Stimulated activated CD4-positive, alpha-beta T cell treated with anti-CD3 and anti-CD28 coated beads, Interleukin-15, amount 100 ng/mL, for 48 hours (primary cell): ENCODE measurements around the gene ADPRS.

ENCODE experiments used
- DNase-seq, 2 donors: peaks; one replicate each; pipeline ENCODE4 v3.0.0-alpha.2; 2020; ENCODE audit warnings: low read depth in 2 of 2

The ADPRS gene

GRCh38 chr1:36132029-36132428 lies 43.3 kb downstream of the ADPRS start:
- DNase-seq, result no peak

DNA sequence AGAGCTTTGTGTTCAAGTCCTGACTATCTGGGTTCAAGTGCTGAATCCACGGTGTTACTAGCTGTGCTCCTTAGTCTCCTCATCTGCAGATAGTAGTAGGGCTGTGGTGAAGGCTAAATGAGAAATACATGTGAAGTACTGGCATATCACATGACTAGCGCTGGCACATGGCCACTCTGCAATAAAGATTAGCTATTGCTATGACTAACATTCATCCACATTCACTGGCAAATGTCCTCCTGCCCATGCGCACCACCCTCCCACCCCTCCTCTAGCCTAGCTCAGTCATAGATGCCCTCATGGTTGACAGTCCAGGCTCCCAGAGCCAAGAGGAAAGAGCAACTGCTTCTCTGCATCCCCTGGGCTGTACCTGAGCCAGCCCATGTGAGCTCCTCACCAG lies 44.8 kb downstream of the ADPRS start:
- no peak for DNase-seq

DNA sequence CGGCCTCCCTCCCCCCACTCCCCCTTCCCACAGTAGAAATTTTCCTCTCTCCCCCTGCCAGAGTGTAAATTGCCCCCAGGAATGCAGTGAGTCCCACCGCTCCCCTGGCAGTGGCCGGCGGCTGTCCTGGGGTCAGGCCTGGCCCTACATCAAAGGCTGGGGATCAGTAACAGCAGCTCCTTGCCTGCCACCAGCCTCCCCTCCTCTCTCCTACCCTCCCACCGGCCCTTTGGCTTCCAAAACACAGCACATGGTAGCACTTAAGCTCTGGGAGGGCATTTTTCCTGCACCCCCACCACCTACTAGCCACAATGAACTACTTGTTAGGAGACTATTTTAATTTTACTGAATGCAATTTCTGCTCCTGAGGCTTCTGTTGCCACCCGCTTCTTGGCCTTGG lies 45.3 kb downstream of the ADPRS start:
- no peak for DNase-seq

GRCh38 chr1:36134505-36135329 lies 46.0 kb downstream of the ADPRS start:
- DNase-seq, result no peak

- no peak for DNase-seq
Measured at GRCh38 chr1:36135330-36135667, 46.6 kb downstream of the ADPRS start.

DNA sequence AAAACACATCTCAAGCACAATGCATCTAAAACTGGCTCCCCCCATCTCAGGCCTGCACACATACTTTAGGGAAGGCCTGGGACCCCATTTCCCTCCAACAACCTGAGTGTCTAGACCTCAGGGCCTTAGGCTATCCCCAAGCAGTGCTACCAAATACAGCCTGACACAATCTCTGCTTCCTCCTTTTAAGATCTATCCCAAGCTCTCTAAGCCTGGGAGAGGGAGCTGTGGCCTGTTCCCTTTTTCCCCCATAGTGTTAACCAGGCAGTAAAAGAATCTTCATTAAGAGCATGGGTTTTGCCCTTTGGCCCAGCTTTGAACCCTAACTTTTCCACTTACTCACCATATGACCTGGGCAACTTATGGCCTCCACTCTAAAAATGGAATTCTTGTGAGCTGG lies 47.1 kb downstream of the ADPRS start:
- DNase-seq, result no peak

DNA sequence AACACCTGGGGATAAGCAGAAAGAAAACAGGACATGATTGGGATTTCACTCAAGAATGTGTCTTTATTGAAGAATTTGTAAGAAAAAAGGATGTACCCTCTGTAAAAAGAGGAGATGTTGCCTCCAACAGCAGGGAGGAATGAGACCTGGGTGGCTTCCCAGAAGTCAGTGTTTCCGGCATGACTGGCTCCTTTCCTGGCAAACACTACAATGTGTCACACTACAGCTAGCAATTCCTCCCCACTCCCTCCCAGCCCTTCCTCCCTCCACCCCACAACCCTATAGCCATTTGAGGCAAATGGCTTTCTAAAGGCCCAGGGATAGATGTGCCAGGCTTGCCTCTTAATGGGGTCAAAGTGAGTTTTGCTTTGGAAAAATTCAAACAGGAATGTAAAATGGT lies 47.8 kb downstream of the ADPRS start:
- no peak for DNase-seq

GRCh38 chr1:36137226-36137625 lies 48.5 kb downstream of the ADPRS start:
- no peak for DNase-seq

DNA sequence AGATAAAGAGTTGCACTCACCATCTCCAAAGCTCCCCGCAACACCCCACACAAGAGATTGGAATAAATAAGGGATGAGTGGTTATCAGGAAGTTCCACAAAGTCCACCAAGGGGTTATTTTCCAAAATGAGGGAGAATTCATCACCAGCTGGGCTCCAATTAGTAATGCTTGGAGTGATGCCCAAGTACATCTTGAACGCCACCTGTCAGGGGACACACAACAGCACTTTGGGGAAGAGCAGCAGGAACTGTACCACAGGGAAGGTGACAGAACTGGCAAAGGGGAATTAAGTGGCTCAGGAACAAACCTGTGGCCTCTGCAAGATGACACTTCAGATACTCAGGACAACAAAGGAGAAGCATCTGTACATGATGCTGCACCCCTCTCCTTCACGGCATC lies 49.1 kb downstream of the ADPRS start:
- DNase-seq, result no peak

DNA sequence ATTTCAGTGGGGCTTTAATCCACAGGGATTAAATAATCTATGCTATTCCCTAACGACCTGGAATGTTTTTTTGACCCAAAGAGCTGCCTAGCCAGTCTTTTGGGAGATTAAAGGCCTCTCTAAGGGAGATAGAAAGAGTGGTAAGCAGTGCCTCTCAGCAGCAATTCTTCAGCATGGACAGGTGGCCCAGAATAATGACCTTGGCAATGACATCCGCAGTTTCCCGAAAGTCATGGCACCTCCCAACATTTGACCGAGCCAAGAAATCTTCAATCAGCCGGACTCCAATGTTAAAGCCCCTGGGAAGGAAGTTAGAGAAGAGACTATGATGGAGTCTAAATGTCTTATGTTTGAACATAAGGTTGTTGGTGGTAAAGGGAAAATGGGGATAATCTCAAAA lies 50.8 kb downstream of the ADPRS start:
- DNase-seq, result no peak

DNA sequence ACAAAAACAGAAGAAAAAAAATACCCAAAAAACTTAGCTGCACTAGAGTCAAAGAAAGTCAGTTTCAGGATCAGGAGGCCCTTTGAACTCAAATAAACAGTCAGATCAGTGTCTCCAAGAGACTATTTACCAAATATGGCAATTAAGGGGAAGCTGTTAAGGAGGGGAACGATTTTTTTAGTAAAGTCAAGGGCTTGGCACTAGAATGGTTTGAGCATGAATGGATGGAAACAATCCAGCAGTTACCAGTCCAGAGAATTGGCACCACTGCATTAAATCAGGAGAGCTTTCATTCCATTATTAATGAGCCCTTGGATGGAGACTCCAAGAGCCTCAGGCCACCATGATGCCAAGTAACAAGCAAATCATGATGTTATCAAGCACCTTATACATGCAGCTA lies 53.4 kb downstream of the ADPRS start:
- no peak for DNase-seq

DNA sequence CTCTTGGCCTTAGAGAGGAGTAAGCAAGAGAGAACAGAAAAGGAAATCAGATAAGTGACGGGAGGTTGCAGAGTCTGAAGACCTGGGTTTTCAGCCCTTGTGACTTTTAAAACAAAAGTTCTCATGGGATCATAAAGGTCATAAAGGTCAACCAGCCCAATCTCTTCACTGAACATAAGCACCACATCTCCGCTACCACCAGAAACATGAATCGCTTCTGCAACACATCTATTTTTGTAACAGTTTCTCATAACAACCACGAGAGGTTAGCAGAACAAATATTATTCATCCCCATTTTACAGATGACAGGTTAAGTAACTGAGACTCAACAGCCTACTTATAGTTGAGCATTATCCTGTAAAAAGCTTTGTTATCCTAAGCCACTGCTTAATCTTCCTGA lies 54.7 kb downstream of the ADPRS start:
- DNase-seq, result no peak
